ENCODE measurements around the gene UBTD2. TPM values are rescaled to one million over a fixed set of nuclear protein-coding genes. Genes with fewer than 3 reads are reported as not detected.

Gene UBTD2
- total and polyA plus RNA-seq, 2 of the 4 experiments (the other 2 are of a cell fraction): 11.2 to 20.6 TPM

DNA sequence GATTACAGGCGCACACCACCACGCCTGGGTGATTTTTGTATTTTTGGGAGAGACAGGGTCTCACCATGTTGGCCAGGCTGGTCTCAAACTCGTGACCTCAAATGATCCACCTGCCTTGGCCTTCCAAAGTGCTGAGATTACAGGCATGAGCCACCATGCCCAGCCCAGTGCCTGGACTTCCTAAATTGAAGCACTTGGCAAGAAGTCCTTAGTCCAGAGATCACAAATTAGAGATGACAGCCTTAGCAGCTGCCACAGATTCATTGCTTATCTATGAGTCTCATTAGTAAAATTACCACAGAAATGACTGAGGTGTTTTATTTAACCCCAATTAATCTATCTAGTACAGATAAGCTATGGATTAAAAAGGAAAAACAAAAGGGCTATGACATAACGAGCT is 70.4 kb downstream of the UBTD2 start:
- dilution Hi-C loops (cut with HindIII; ENCODE audit: low sequenced_read_pairs, unreplicated experiment): no loop called here
- H3K56ac ChIP-seq (ENCODE audit: extremely low read depth, insufficient read depth, low read length): no peak overlapping the region
- no peak overlapping the region for H2BK20ac ChIP-seq (ENCODE audit: low read depth, low read length)
- in situ Hi-C loops (cut with MboI; ENCODE audit: low sequenced_read_pairs): no loop called here
- H3K4me1 ChIP-seq (ENCODE audit: control insufficient read depth, insufficient read depth, low read length): peaks cover 1% of the 10 kb centered on the region; the same call in 1 of the 2 replicates
- no peak for TF ChIP-seq FOS (IDR thresholded peaks at IDR 0.05; ENCODE audit: low read depth, low read length)
- no peak for TF ChIP-seq CEBPB (IDR thresholded peaks at IDR 0.05; ENCODE audit: low read depth, low read length)
- no peak for TF ChIP-seq MXI1 (IDR thresholded peaks at IDR 0.05; ENCODE audit: borderline replicate concordance, low read depth, low read length)
- TF ChIP-seq, protein P1, sequence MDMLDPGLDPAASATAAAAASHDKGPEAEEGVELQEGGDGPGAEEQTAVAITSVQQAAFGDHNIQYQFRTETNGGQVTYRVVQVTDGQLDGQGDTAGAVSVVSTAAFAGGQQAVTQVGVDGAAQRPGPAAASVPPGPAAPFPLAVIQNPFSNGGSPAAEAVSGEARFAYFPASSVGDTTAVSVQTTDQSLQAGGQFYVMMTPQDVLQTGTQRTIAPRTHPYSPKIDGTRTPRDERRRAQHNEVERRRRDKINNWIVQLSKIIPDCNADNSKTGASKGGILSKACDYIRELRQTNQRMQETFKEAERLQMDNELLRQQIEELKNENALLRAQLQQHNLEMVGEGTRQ (IDR thresholded peaks at IDR 0.05; ENCODE audit: low read depth, low read length): no peak
- TF ChIP-seq MAFK (IDR thresholded peaks at IDR 0.05; ENCODE audit: low read depth, low read length): no peak
- no peak for TF ChIP-seq MAZ (IDR thresholded peaks at IDR 0.05; ENCODE audit: borderline replicate concordance, low read depth, low read length)
- TF ChIP-seq RCOR1 (IDR thresholded peaks at IDR 0.05; ENCODE audit: insufficient replicate concordance, low read length): no peak
- TF ChIP-seq RFX5 (IDR thresholded peaks at IDR 0.05; ENCODE audit: low read depth, low read length): no peak
- no peak for TF ChIP-seq NFE2L2 (IDR thresholded peaks at IDR 0.05; ENCODE audit: low read depth, low read length)
- no peak for TF ChIP-seq BHLHE40 (IDR thresholded peaks at IDR 0.05; ENCODE audit: low read depth, low read length)
- TF ChIP-seq CHD1 (IDR thresholded peaks at IDR 0.05; ENCODE audit: low read depth, low read length): no peak
- TF ChIP-seq, protein P2, sequence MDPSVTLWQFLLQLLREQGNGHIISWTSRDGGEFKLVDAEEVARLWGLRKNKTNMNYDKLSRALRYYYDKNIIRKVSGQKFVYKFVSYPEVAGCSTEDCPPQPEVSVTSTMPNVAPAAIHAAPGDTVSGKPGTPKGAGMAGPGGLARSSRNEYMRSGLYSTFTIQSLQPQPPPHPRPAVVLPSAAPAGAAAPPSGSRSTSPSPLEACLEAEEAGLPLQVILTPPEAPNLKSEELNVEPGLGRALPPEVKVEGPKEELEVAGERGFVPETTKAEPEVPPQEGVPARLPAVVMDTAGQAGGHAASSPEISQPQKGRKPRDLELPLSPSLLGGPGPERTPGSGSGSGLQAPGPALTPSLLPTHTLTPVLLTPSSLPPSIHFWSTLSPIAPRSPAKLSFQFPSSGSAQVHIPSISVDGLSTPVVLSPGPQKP (IDR thresholded peaks at IDR 0.05; ENCODE audit: borderline replicate concordance, low read depth, low read length): no peak
- TF ChIP-seq POLR2A (IDR thresholded peaks at IDR 0.05; ENCODE audit: low read depth, low read length): no peak
- no peak overlapping the region for H3K9ac ChIP-seq (ENCODE audit: low read depth, low read length)
- ATAC-seq (ENCODE audit: low read depth) (no peak), DNase-seq (no peak)
- no peak overlapping the region for H2AK5ac ChIP-seq (ENCODE audit: low read depth, low read length)
- H2BK15ac ChIP-seq (ENCODE audit: low read depth, low read length): no peak overlapping the region
- H3K23ac ChIP-seq (ENCODE audit: low read depth, low read length): no peak overlapping the region
- CTCF ChIA-PET: interaction anchor here (0.5 kb wide), 1 partner anchor 39 kb away, joined by 3 read pairs; no protein-coding TSS in a partner anchor
- H4K8ac ChIP-seq (ENCODE audit: low read depth in 2 of 2, low read length in 2 of 2): no peak overlapping the region
- BruUV-seq (replicated peaks): no TSS peak
- H3K14ac ChIP-seq (replicated peaks; ENCODE audit: low read depth, low read length): no peak overlapping the region
- H3K79me1 ChIP-seq (ENCODE audit: low read depth in 1 of 2, low read length in 2 of 2): peaks cover 26 to 62% of the 10 kb centered on the region in 2 experiments
- no peak overlapping the region for H2AFZ ChIP-seq (replicated peaks; ENCODE audit: low read length, poor library complexity)
- no peak overlapping the region for H2BK120ac ChIP-seq (ENCODE audit: low read depth, low read length)
- no peak overlapping the region for H3K18ac ChIP-seq (ENCODE audit: low read depth, low read length)
- 0 out of 2 replicates have a peak, but pooled peaks cover 3% of the 10 kb centered on the region for H3K9me1 ChIP-seq (ENCODE audit: insufficient read depth, low read length)
- H3K27ac ChIP-seq (ENCODE audit: insufficient read depth, low read length): no peak overlapping the region
- no peak overlapping the region for H2AK9ac ChIP-seq (replicated peaks; ENCODE audit: low read depth, low read length, poor library complexity)
- H3K4me3 ChIP-seq (ENCODE audit: insufficient read depth, low read depth, low read length): no peak overlapping the region
- POLR2A ChIA-PET (ENCODE audit: unreplicated experiment): no interaction called here
- intact Hi-C loops (cut with micrococcal nuclease): no loop called here
- peaks cover 17% of the 10 kb centered on the region for H3K36me3 ChIP-seq (ENCODE audit: control insufficient read depth, insufficient read depth, low read length)
- WGBS, 2 experiments (ENCODE audit: extremely low coverage in 2 of 2, insufficient read length in 1 of 2): 100% methylated on average over 1 of the region's 4 CpGs; no CpG with 5 or more reads in 1 of the 2 experiments
- no peaks in the 10 kb centered on the region for H3K9me3 ChIP-seq (ENCODE audit: control insufficient read depth, insufficient read depth, low read length)
- H3K4me2 ChIP-seq (ENCODE audit: low read depth, low read length): no peak overlapping the region
- H3K4ac ChIP-seq (ENCODE audit: low read depth, low read length): no peak overlapping the region
- H2BK5ac ChIP-seq (ENCODE audit: low read depth, low read length, poor library complexity, severe bottlenecking): no peak overlapping the region
- H4K20me1 ChIP-seq (ENCODE audit: insufficient read depth, low read length): peaks cover 19% of the 10 kb centered on the region; the same call in 1 of the 2 replicates
- H4K91ac ChIP-seq (ENCODE audit: insufficient read depth, low read depth, low read length): no peak overlapping the region
- H3K27me3 ChIP-seq (ENCODE audit: control insufficient read depth, insufficient read depth, low read length): no peaks in the 10 kb centered on the region
- no peak overlapping the region for H4K5ac ChIP-seq (ENCODE audit: low read depth, low read length)
